K562 (cell line): Measurements from ENCODE around the gene EEF2. TPM values are rescaled to one million over a fixed set of nuclear protein-coding genes. Genes with fewer than 3 reads are reported as not detected.

ENCODE experiments used
- BCOR ChIP-seq: fragments of 450-650 bp; IDR thresholded peaks from 2 replicates; pipeline ENCODE4 v1.6.1; 2016
- CBX5 ChIP-seq: IDR thresholded peaks from 2 replicates; pipeline ENCODE4 v1.6.1; 2014; ENCODE audit warnings: low read depth, borderline replicate concordance
- FOXM1 ChIP-seq, 2 experiments: fragments of 450-650 bp in 1 of 2; sonication (generic) in 1 of 2; formaldehyde crosslinking in 1 of 2; IDR thresholded peaks; 2 replicates each; pipeline versions ENCODE4 v1.6.1 to v1.9.0; 2017 to 2022; ENCODE audit warnings: low read depth in 2 of 2, mild to moderate bottlenecking in 2 of 2, missing genetic modification reagents in 1 of 2, moderate library complexity in 1 of 2
- KDM1A ChIP-seq, 2 experiments: fragments of 450-650 bp; IDR thresholded peaks; 2 replicates each; pipeline ENCODE4 v1.6.1; 2016; ENCODE audit warnings: mild to moderate bottlenecking in 2 of 2
- KDM5B ChIP-seq: fragments of 200-600 bp; sonication (generic); IDR thresholded peaks from 2 replicates; pipeline ENCODE4 v1.6.1; 2012; ENCODE audit warnings: low read depth, mild to moderate bottlenecking, moderate library complexity, low read length, control low read depth, inconsistent platforms; ENCODE audit not compliant: insufficient replicate concordance
- NR3C1 ChIP-seq: sonication (generic); formaldehyde crosslinking; IDR thresholded peaks from 2 replicates; pipeline ENCODE4 v1.8.1; 2022; ENCODE audit warnings: missing genetic modification reagents
- POLR3A ChIP-seq: IDR thresholded peaks from 2 replicates; pipeline ENCODE4 v1.6.1; 2011; ENCODE audit warnings: borderline replicate concordance, mild to moderate bottlenecking, moderate library complexity; ENCODE audit not compliant: insufficient read length, insufficient read depth; ENCODE audit errors: extremely low read depth
- RBM15 ChIP-seq: fragments of 200-400 bp; formaldehyde crosslinking; IDR thresholded peaks from 2 replicates; pipeline ENCODE4 v1.6.1; 2018; ENCODE audit warnings: mild to moderate bottlenecking, low read length, moderate library complexity; ENCODE audit not compliant: insufficient read depth
- SMARCA4 ChIP-seq: fragments of 450-650 bp; IDR thresholded peaks from 2 replicates; pipeline ENCODE4 v1.6.1; 2016
- SMARCC2 ChIP-seq: fragments of 450-650 bp; IDR thresholded peaks from 2 replicates; pipeline ENCODE4 v1.6.1; 2017; ENCODE audit warnings: antibody characterized with exemption, moderate library complexity, mild to moderate bottlenecking, low read depth
- SRF ChIP-seq, 2 experiments: fragments of 250-450, 450-650 bp in 1 of 2; sonication (Bioruptor Pico) in 1 of 2; sonication (generic) in 1 of 2; formaldehyde crosslinking; IDR thresholded peaks; 2 replicates each; pipeline versions ENCODE4 v1.5.0 to v1.5.1; 2020 to 2022; ENCODE audit warnings: mild to moderate bottlenecking in 1 of 2, missing genetic modification reagents in 1 of 2
- ZC3H8 ChIP-seq: fragments of 450-650 bp; IDR thresholded peaks from 2 replicates; pipeline ENCODE4 v1.6.1; 2017
- ZKSCAN1 ChIP-seq: fragments of 150-350 bp; IDR thresholded peaks from 2 replicates; pipeline ENCODE4 v1.6.1; 2016; ENCODE audit warnings: low read depth, low read length
- polyA plus RNA-seq, 8 experiments: library from polyadenylated mRNA; depleted of rRNA in 4 of 8; stranded (reverse) in 5 of 8; unstranded in 3 of 8; fragments of >200 nt; fragmentation: Nextera tagmentation in 2 of 8; fragmentation: Illumina TruSeq in 1 of 8; extraction: Ambion mirVana in 2 of 8; extraction: Trizol in 1 of 8; gene quantifications; 2 replicates each; pipeline versions ENCODE4 v1.2.1 to v1.2.3, GENCODE V29; 2011 to 2014; ENCODE audit warnings: inconsistent platforms in 1 of 8, missing spikeins in 1 of 8
- total RNA-seq, 7 experiments: library from RNA; depleted of rRNA in 6 of 7; stranded (reverse); fragments of >200 nt in 6 of 7; fragmentation: Illumina TruSeq in 2 of 7; extraction: Trizol in 2 of 7; gene quantifications; 2 replicates each; pipeline versions ENCODE4 v1.2.1 to v1.2.3, GENCODE V29; 2011 to 2021; ENCODE audit warnings: low replicate concordance in 1 of 7
- TF ChIP-seq, protein P1 (sequence below): fragments of 450-650 bp; IDR thresholded peaks from 2 replicates; pipeline ENCODE4 v1.6.1; 2016; ENCODE audit warnings: mild to moderate bottlenecking, moderate library complexity
- TF ChIP-seq, protein P2 (sequence below): fragments of 250-450 bp; sonication (Bioruptor Pico); IDR thresholded peaks from 2 replicates; pipeline ENCODE4 v1.4.0; 2020; ENCODE audit warnings: mild to moderate bottlenecking, moderate library complexity

Gene EEF2
- total and polyA plus RNA-seq, 9 of the 15 experiments (the other 6 are each of a cell fraction or from before 2014, with no cell fraction given) = 372 to 3,003 (median 1,453) TPM

DNA sequence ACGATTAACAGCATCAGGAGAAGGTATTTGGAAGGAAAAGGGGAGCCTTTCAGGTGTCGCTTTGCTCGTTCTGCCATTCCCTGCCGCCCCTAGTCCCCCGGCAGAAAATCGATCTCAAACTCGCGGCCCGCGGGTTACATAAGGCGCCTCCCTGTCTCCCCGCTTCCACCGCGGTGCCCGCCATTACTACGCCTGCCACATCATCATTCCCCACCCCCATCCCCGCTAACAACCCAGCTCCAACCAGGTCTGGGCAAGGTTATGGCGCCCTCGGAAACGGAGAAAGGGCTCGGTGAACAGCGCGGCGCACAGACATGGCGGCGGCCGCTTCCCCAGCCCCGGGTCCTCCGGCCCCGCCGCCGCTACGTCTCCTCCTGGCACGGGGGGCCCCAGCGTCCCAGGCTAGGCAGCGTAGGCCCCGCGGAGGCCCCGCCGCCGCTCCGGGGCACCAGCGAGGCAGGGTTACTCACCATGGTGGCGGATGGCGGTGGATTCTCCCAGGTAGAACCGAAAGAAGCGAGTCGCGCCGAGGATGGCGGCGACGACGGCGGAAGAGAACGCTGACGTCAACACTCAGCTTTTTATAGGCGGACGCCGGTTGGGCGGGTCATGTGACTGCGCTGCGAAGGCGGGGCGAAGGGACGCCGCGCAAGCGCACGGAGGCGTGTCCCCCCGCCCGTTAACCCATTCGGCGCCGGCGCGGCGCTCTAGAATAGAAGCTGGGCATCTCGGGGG lies at the start of gene EEF2 (continued):
- TF ChIP-seq NR3C1 (CRISPR knock-in tag) = 0 out of 2 replicates have a peak, but pooled peaks have one; percentile 83
- TF ChIP-seq FOXM1 (IDR thresholded peaks at IDR 0.05; ENCODE audit: low read depth) = no peak
- TF ChIP-seq FOXM1 (CRISPR knock-in tag; IDR thresholded peaks at IDR 0.05; ENCODE audit: low read depth) = peak; percentile 86; the same call in 1 of the 2 replicates
- no peak; the same call in 1 of the 2 replicates for TF ChIP-seq SMARCC2
- TF ChIP-seq KDM1A (IDR thresholded peaks at IDR 0.05) = no peak
- peak; percentile 67; the same call in 1 of the 2 replicates for TF ChIP-seq ZKSCAN1
- peak; percentile 100 for TF ChIP-seq KDM5B
- peak in 1 of 2 experiments; percentile 43; a peak in 2 of 4 replicates for TF ChIP-seq SRF (CRISPR knock-in tag; IDR thresholded peaks at IDR 0.05)
- TF ChIP-seq POLR3A = no peak
- TF ChIP-seq, protein P1, sequence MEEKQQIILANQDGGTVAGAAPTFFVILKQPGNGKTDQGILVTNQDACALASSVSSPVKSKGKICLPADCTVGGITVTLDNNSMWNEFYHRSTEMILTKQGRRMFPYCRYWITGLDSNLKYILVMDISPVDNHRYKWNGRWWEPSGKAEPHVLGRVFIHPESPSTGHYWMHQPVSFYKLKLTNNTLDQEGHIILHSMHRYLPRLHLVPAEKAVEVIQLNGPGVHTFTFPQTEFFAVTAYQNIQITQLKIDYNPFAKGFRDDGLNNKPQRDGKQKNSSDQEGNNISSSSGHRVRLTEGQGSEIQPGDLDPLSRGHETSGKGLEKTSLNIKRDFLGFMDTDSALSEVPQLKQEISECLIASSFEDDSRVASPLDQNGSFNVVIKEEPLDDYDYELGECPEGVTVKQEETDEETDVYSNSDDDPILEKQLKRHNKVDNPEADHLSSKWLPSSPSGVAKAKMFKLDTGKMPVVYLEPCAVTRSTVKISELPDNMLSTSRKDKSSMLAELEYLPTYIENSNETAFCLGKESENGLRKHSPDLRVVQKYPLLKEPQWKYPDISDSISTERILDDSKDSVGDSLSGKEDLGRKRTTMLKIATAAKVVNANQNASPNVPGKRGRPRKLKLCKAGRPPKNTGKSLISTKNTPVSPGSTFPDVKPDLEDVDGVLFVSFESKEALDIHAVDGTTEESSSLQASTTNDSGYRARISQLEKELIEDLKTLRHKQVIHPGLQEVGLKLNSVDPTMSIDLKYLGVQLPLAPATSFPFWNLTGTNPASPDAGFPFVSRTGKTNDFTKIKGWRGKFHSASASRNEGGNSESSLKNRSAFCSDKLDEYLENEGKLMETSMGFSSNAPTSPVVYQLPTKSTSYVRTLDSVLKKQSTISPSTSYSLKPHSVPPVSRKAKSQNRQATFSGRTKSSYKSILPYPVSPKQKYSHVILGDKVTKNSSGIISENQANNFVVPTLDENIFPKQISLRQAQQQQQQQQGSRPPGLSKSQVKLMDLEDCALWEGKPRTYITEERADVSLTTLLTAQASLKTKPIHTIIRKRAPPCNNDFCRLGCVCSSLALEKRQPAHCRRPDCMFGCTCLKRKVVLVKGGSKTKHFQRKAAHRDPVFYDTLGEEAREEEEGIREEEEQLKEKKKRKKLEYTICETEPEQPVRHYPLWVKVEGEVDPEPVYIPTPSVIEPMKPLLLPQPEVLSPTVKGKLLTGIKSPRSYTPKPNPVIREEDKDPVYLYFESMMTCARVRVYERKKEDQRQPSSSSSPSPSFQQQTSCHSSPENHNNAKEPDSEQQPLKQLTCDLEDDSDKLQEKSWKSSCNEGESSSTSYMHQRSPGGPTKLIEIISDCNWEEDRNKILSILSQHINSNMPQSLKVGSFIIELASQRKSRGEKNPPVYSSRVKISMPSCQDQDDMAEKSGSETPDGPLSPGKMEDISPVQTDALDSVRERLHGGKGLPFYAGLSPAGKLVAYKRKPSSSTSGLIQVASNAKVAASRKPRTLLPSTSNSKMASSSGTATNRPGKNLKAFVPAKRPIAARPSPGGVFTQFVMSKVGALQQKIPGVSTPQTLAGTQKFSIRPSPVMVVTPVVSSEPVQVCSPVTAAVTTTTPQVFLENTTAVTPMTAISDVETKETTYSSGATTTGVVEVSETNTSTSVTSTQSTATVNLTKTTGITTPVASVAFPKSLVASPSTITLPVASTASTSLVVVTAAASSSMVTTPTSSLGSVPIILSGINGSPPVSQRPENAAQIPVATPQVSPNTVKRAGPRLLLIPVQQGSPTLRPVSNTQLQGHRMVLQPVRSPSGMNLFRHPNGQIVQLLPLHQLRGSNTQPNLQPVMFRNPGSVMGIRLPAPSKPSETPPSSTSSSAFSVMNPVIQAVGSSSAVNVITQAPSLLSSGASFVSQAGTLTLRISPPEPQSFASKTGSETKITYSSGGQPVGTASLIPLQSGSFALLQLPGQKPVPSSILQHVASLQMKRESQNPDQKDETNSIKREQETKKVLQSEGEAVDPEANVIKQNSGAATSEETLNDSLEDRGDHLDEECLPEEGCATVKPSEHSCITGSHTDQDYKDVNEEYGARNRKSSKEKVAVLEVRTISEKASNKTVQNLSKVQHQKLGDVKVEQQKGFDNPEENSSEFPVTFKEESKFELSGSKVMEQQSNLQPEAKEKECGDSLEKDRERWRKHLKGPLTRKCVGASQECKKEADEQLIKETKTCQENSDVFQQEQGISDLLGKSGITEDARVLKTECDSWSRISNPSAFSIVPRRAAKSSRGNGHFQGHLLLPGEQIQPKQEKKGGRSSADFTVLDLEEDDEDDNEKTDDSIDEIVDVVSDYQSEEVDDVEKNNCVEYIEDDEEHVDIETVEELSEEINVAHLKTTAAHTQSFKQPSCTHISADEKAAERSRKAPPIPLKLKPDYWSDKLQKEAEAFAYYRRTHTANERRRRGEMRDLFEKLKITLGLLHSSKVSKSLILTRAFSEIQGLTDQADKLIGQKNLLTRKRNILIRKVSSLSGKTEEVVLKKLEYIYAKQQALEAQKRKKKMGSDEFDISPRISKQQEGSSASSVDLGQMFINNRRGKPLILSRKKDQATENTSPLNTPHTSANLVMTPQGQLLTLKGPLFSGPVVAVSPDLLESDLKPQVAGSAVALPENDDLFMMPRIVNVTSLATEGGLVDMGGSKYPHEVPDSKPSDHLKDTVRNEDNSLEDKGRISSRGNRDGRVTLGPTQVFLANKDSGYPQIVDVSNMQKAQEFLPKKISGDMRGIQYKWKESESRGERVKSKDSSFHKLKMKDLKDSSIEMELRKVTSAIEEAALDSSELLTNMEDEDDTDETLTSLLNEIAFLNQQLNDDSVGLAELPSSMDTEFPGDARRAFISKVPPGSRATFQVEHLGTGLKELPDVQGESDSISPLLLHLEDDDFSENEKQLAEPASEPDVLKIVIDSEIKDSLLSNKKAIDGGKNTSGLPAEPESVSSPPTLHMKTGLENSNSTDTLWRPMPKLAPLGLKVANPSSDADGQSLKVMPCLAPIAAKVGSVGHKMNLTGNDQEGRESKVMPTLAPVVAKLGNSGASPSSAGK = no peak
- no peak for TF ChIP-seq ZC3H8
- TF ChIP-seq SMARCA4 = no peak; the same call in 1 of the 2 replicates
- no peak for TF ChIP-seq RBM15
- TF ChIP-seq CBX5 = no peak
- TF ChIP-seq BCOR = no peak
- TF ChIP-seq, protein P2, sequence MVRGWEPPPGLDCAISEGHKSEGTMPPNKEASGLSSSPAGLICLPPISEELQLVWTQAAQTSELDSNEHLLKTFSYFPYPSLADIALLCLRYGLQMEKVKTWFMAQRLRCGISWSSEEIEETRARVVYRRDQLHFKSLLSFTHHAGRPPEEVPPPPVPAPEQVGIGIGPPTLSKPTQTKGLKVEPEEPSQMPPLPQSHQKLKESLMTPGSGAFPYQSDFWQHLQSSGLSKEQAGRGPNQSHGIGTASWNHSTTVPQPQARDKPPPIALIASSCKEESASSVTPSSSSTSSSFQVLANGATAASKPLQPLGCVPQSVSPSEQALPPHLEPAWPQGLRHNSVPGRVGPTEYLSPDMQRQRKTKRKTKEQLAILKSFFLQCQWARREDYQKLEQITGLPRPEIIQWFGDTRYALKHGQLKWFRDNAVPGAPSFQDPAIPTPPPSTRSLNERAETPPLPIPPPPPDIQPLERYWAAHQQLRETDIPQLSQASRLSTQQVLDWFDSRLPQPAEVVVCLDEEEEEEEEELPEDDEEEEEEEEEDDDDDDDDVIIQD (CRISPR knock-in tag) = no peak
